Measurements from ENCODE around the gene ZDHHC20.

GRCh38 chr13:21463424-21463823 is 4.3 kb upstream of the ZDHHC20 start:
- TF ChIP-seq TCF12 (IDR thresholded peaks at IDR 0.05) = no peak
- no peak for TF ChIP-seq REST (IDR thresholded peaks at IDR 0.05; ENCODE audit: low read depth, low read length)
- no peak for TF ChIP-seq POLR2AphosphoS5 (IDR thresholded peaks at IDR 0.05; ENCODE audit: low read depth, low read length)
- TF ChIP-seq CTCF (IDR thresholded peaks at IDR 0.05) = no peak
- no peak for TF ChIP-seq TAF1 (IDR thresholded peaks at IDR 0.05; ENCODE audit: borderline replicate concordance, low read depth, low read length)
- no peak for TF ChIP-seq RAD21 (IDR thresholded peaks at IDR 0.05; ENCODE audit: low read length)
- TF ChIP-seq CHD2 (IDR thresholded peaks at IDR 0.05; ENCODE audit: low read length, partially characterized antibody) = no peak
- no peak for TF ChIP-seq EZH2phosphoT487 (IDR thresholded peaks at IDR 0.05; ENCODE audit: borderline replicate concordance, low read depth)
- no peak for TF ChIP-seq RFX5 (IDR thresholded peaks at IDR 0.05; ENCODE audit: low read length)
- TF ChIP-seq JUND (IDR thresholded peaks at IDR 0.05) = no peak
- TF ChIP-seq YY1 (IDR thresholded peaks at IDR 0.05; ENCODE audit: low read depth) = no peak
- no peak for TF ChIP-seq RXRA (IDR thresholded peaks at IDR 0.05; ENCODE audit: borderline replicate concordance, low read depth)
- no peak for TF ChIP-seq EP300 (IDR thresholded peaks at IDR 0.05; ENCODE audit: borderline replicate concordance in 1 of 2, low read depth in 1 of 2, low read length in 1 of 2)
- TF ChIP-seq PBX3 (IDR thresholded peaks at IDR 0.05) = no peak
